Left renal cortex interstitium (tissue), 4 donors: ENCODE measurements around the gene ARID1B. TPM values are rescaled to one million over a fixed set of nuclear protein-coding genes. Genes with fewer than 3 reads are reported as not detected.

Experiments used
- DNase-seq, 4 donors: peaks; one replicate each; pipeline ENCODE4 v3.0.0-alpha.2; 2013; ENCODE audit warnings: low read depth in 4 of 4, low spot score in 2 of 4, missing footprints in 1 of 4
- polyA plus RNA-seq, 4 donors: library from polyadenylated mRNA; unstranded; fragments of 120-200 nt; gene quantifications; one replicate each; pipeline ENCODE4 v1.2.1, GENCODE V29; 2013; ENCODE audit not compliant: insufficient read length in 4 of 4

Gene ARID1B
- polyA plus RNA-seq, 4 donors, result 68.2 to 91.4 (median 76.9) TPM

DNA sequence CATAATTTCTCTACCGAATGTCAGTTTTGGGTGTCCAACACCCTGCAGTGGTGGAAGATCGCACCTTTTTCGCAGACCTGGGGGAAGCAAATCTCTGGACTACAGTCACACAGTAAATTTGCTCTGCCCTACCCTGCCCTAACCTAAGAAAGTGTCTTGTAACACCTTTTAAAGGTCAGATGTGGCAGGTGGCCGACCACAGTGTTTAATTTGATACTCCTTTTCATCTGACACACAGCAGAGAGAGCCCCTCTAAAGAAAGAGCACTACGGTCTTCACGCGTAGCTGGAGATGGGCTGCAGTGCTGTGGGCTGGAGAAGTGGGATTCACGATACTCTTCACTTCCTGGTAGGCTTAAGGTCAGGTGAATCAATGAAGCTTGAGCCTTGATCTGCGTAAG, 436.2 kb downstream of the ARID1B start:
- DNase-seq, result no peak

DNA sequence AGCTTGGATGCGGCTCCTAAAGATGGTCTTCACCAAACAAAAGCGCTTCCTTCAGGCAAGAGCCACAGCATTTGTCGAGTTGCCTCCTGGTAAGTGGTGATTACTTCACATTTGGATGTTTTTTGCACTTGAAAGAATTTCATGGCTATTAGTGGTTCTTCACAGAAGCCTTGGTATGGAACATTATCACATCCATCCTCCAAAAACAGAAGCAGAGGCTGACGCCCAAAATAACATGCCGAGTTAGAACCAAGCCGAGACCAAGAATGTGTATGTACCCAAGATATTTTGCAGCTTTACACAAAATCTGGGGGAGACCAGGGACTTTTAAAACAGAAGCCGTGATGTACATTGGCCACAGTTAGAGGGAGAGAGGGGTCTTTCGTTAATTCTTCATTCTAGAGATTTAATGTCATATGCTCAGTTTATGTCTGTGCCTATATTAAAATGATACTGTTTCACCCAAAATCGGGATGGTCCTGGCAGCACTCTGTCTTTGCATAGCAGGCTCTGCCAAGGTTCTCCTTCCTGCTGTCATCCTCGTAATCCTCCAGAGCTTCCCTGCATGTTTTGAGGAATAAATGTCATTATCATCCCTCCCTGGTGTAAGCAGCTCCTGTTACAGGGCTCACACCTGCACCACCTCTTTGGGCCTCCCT, 436.9 kb downstream of the ARID1B start:
- DNase-seq, result no peak

GRCh38 chr6:157215717-157216116, 438.5 kb downstream of the ARID1B start:
- no peak for DNase-seq

DNA sequence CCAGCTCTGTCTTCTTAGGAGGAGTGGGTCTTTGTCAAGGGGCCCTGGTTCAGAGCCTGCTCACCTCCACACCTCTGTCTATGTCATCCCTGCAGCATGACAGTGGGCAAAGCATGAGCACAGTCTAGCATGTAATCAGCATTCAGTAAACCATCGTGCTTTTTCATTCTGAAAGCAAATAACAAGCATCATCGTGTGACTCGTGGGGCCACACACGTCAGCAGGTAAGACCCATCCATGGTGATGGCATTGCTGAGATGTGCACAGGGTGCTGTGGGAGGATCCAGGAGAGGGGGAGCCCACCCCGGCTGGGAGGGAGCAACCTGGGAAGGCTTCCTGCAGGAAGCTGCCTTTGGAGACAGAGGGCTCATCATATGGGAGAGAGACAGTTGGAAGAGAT, 439.4 kb downstream of the ARID1B start:
- no peak for DNase-seq

DNA sequence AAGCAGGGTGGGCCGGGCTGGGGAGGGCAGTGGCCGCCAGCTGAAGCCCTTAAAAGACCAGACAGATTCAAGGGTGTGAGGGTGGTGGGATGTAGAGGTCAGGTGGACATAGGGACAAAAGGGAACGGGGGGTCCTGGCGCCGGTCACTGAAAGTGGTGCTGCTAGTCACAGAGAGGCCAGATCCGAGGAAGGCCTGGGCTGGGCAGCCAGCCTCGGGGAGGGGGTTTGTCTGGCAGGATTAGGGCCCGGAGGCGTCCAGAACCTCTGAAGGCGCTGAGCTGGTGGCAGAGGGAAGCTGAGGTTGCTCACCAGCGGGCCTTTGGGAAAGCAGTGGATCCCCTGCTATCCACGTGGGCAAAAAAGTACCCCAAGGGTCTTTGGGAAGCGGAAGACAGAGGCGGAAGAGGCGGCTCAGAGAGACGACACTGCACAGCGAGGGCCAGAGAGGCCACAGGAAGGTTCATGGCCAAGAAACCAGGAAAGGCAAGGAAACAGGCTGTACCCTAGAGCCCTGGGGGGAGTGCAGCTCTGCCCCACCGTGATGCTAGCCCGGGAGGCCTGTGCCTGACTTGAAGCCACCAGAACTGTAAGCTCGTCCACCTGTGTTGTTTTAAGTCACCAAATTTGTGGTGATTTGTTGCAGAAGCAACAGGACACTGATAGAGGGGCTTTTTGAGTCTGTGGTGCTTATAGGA, 440.2 kb downstream of the ARID1B start:
- DNase-seq, result no peak

GRCh38 chr6:157217894-157218370, 440.8 kb downstream of the ARID1B start:
- no peak for DNase-seq

DNA sequence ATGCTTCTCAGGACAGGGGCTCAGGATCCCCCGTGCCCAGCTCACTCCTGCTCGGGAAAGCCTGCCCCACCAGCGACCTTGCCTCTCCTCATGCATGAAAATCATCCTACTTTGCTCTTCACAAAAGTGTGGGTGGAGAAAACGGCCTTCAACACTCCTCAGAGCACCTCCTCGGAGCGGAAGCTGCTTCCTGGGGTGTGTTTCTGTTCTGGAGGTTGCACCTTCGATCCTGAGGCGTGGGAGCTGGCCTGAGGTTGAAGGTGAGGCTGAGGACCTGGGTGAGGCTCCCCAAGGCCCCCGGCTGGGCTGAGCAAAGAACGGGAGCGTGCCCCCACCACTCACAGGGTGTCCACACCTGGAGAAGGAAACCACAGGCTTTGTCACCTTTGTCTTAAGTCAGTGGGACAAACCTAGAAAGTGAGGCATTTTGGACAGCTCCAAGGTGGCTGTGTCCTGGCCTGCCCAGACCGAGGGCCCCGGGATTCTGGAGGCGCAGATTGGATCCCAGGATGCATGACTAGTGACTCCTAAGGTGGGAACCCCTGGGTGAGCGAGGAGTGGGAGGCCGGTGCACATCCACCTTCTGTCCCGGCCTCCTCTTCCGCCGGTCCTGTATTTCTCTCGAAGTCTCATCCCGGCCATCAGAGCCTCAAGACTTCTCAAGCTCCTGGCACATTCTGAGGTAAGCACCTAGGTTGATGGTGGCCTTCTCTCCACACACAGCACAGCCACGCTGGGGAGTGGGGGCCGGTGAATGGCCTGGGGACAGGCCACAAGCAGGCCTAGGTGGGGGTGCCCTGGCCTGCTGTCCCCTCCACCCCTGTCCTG, 441.4 kb downstream of the ARID1B start:
- no peak for DNase-seq

- DNase-seq, result no peak
Observed at GRCh38 chr6:157219201-157220200, 442.3 kb downstream of the ARID1B start.

DNA sequence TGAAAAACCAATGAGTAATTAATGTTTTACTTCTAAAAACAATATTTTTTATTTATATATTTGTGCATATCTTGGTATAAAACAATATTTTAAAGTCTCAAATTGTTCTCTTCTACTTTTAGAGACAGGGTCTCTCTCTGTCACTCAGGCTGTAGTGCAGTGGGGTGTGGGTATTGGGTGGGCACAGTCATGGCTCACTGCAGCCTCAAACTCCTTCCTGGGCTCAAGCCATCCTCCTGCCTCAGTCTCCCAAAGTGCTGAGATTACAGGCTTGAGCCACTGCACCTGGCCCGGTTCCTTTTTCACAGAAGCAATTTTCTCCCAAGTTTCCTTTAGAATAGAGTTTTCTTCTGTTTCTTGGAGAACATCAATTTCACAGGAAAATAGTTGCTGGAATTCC, 443.3 kb downstream of the ARID1B start:
- no peak for DNase-seq

DNA sequence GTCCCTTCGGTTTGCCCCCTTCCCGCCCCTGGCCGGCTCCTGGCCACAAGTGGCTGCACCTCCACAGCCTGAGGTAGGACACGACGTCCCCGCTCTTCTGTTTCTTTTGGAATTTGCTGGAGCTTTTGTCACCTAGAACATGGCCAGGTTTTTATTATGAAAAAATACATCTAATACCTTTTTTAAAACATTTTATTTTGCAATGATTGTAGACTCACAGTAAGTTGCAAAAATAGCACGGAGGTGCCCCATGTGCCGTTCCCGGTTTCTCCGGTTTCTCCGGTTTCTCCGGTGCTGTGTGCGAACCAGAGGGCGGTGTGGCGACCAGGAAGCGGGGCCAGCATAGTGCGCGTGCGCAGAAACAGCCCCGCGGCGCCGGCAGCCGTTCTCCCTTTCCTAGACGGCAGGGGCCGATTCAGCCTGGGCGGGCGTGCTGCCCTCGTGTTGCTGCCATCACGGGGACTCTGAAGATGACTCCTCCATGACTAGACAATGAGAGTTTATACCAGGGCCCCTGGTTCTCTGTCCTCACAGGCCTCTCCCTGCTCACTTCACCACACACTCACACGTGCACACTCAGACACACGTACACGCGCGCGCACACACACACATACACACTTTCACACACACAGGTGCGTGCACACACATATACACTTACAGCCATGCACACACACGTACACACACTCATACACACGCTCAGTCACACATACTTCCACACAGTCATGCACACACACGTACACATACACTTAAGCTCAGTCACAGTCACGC, 444.1 kb downstream of the ARID1B start:
- DNase-seq, result peak in 3 of 4 donors; percentile 54 to 66 (median 62)

- no peak for DNase-seq
Observed at GRCh38 chr6:157221817-157222175, 444.6 kb downstream of the ARID1B start.

GRCh38 chr6:157222201-157222981, 445.2 kb downstream of the ARID1B start:
- DNase-seq, result no peak

- no peak for DNase-seq
Observed at GRCh38 chr6:157223021-157223430, 445.8 kb downstream of the ARID1B start.

DNA sequence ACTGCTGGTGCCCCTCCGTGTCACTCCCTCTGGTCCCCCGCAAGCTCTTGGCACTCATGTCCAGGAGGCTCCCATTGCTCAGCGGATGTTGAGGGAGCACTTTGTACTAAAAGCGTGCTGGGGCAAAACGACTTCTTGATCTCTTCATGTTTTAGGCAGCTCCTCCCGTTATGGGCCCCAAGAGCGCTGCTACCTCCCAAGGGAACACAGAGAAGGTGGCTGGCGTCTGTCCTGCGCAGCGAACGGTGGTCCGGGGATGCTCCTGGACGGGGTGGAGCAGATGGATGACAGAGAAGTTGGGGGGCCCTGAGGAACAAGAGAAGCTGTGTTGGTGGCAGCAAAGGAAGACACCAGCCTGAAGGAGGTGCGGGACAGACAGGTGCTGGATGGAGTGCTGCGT, 446.3 kb downstream of the ARID1B start:
- DNase-seq, result no peak

GRCh38 chr6:157224178-157224950, 447.2 kb downstream of the ARID1B start:
- no peak for DNase-seq

DNA sequence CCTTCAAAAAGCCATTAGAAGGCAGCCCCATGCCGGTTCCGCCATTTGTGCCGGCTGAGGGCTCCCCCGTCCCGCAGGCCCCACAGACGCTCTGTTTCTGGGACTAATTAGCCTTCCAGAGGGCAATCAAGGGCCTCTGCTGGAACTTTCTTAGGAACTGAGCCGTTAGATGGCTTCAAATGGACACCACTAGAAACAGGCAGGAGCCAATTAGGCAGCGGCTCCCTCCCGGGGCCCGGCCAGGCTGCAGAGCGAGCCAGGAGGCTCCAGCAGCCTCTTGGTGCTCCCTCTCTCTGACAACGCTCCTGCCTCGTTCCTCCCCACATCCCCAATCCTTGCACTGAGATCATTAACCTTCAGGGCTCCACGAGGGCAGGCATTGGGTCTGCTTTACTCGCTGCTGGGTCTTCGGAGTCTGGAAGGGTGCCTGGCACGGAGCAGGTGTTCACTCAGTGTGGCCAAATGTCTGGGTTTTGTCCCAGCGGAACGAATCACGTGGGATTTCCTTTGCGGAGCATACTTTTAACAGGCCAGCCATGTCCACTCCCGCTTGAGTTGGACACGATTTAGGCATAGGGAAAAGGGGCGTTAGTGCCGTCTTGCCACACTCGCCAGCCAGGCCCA, 447.9 kb downstream of the ARID1B start:
- DNase-seq, result no peak

DNA sequence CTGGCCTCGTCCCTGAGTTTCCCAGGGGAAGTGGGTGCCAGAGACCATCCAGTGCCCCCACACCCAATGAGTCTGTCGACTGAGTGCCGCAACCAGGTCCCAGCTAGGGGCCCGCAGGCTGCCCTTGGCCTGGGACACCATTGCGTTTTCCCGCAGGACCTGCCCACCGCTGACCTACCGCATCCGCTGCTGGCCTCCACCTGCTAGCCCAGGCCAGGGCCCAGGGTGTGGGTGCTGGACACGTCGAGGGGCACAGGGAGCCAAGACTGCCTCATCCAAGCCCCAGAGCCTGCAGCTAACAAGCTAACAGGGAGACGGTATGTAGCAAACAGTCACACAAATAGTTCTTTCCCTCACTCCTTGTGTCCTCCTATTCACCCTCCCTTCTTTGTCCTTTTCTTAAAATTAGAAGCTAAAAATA, 448.4 kb downstream of the ARID1B start:
- no peak for DNase-seq
